Ascending aorta (tissue), 2 donors: ENCODE results near the gene CATSPERE. TPM values are rescaled to one million over a fixed set of nuclear protein-coding genes. Genes with fewer than 3 reads are reported as not detected.
"Not testable (repeated sequence)": the region's sequence is repeated elsewhere in the genome, so short reads cannot be mapped to it uniquely, and the experiment has no call there.

Source experiments
- DNase-seq, 2 donors: peaks; one replicate each; pipeline ENCODE4 v3.0.0-alpha.2; 2019; ENCODE audit warnings: low spot score in 2 of 2
- H3K27ac ChIP-seq, 2 donors: fragments of 200-600 bp; sonication (generic); one replicate each; pipeline ENCODE4 v1.5.1; 2016 to 2017; ENCODE audit warnings: mild to moderate bottlenecking in 1 of 2
- H3K27me3 ChIP-seq: fragments of 200-600 bp; sonication (generic); one replicate; pipeline ENCODE4 v1.5.1; 2017
- H3K36me3 ChIP-seq, 2 donors: fragments of 200-600 bp; sonication (generic); one replicate each; pipeline ENCODE4 v1.5.1; 2016
- H3K4me1 ChIP-seq, 2 donors: fragments of 200-600 bp; sonication (generic); one replicate each; pipeline ENCODE4 v1.5.1; 2016 to 2017; ENCODE audit warnings: mild to moderate bottlenecking in 1 of 2
- H3K4me3 ChIP-seq, 2 donors: fragments of 200-600 bp; sonication (generic); one replicate each; pipeline ENCODE4 v1.5.1; 2016 to 2017; ENCODE audit warnings: mild to moderate bottlenecking in 1 of 2
- H3K9me3 ChIP-seq, 2 donors: fragments of 200-600 bp; sonication (generic); one replicate each; pipeline ENCODE4 v1.5.1; 2016
- CTCF ChIP-seq, 3 experiments: fragments of 200-600 bp in 2 of 3; fragments of 450-650 bp in 1 of 3; sonication (generic) in 2 of 3; IDR thresholded peaks; one replicate each; pipeline ENCODE4 v1.5.1; 2016 to 2019; ENCODE audit warnings: antibody characterized with exemption in 3 of 3, mild to moderate bottlenecking in 1 of 3, moderate library complexity in 1 of 3
- intact Hi-C: fragments of 100-400 bp; cut with DNase I; formaldehyde crosslinking; loops from one replicate; pipeline ENCODE4 v1.15.1; 2023
- total RNA-seq: library from RNA; depleted of rRNA; stranded (reverse); fragments of >200 nt; gene quantifications from one replicate; pipeline ENCODE4 v1.1.0, GENCODE V29; 2016

The CATSPERE gene
- total RNA-seq, 1 donor from 2014 or later, result not detected

DNA sequence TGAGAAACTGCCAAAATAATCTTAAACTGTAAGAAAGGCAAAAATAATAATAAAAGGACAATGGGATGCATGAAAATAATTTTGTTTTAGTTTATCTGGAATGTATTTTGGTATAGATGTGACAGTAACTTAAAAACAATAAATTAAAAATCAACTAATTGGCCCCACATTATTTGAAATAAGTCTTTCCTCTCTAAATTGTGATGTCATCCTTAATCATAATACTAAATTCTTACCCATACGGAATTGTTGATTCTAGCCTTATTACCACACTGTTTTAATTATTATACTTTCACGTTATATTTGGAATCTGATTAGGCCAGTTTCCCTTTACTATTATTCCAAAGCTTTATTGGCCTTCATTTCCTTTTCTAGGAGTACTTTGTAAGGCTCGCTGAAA is 199.5 kb downstream of the CATSPERE start:
- no peak for DNase-seq
- H3K9me3 ChIP-seq, result no peaks in the 10 kb centered on the region
- no peaks in the 10 kb centered on the region for H3K27me3 ChIP-seq
- intact Hi-C loops, result no loop called here
- peaks cover 0 to 4% of the 10 kb centered on the region in 2 donors for H3K36me3 ChIP-seq
- no peak overlapping the region for H3K27ac ChIP-seq
- H3K4me1 ChIP-seq, result peaks cover 4 to 53% of the 10 kb centered on the region in 2 donors
- no peak for TF ChIP-seq CTCF (IDR thresholded peaks at IDR 0.05)
- no peak overlapping the region for H3K4me3 ChIP-seq

DNA sequence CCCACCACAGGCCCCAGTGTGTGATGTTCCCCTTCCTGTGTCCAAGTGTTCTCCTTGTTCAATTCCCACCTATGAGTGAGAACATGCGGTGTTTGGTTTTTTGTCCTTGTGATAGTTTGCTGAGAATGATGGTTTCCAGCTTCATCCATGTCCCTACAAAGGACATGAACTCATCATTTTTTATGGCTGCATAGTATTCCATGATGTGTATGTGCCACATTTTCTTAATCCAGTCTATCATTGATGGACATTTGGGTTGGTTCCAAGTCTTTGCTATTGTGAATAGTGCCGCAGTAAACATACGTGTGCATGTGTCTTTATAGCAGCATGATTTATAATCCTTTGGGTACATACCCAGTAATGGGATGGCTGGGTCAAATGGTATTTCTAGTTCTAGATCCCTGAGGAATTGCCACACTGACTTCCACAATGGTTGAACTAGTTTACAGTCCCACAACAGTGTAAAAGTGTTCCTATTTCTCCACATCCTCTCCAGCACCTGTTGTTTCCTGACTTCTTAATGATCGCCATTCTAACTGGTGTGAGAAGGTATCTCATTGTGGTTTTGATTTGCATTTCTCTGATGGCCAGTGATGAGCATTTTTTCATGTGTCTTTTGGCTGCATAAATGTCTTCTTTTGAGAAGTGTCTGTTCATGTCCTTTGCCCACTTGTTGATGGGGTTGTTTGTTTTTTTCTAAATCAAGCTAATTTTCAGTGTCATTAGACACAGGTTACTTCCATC is 200.7 kb downstream of the CATSPERE start:
- peaks cover 4 to 49% of the 10 kb centered on the region in 2 donors for H3K4me1 ChIP-seq
- H3K27ac ChIP-seq, DNase-seq, intact Hi-C loops, H3K4me3 ChIP-seq, H3K9me3 ChIP-seq, H3K36me3 ChIP-seq, H3K27me3 ChIP-seq: not testable (repeated sequence)

GRCh38 chr1:244662599-244662998 is 201.5 kb downstream of the CATSPERE start:
- Histone ChIP-seq H3K36me3 (no peaks in the 10 kb centered on the region), H3K4me3 (peak overlapping the region in 1 of 2 donors; percentile 30), H3K27me3 (no peaks in the 10 kb centered on the region), H3K27ac (peak overlapping the region; percentile 47 to 50), H3K4me1 (peaks cover 4 to 42% of the 10 kb centered on the region in 2 donors), H3K9me3 (no peaks in the 10 kb centered on the region)
- DNase-seq, result no peak
- no peak for TF ChIP-seq CTCF (IDR thresholded peaks at IDR 0.05)
- intact Hi-C loops, result no loop called here

DNA sequence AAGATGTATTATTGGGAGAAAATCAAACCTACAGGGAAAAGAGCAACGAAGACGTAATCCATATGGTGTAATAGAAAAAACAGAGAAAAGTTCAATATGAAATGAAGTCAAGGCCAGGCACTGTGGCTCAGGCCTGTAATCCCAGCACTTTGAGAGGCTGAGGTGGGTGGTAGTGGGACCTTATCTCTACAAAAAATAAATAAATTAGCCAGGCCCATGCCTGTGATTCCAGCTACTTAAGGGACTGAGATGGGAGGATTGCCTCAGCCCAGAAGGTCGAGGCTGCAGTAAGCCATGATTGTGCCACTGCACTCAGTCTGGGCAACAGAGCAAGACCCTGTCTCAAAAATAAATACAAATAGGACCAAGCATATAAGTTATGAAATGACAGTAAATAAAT is 203.3 kb downstream of the CATSPERE start:
- intact Hi-C loops, result no loop called here

GRCh38 chr1:244665771-244666217 is 204.7 kb downstream of the CATSPERE start:
- no peaks in the 10 kb centered on the region for H3K9me3 ChIP-seq
- H3K27me3 ChIP-seq, result no peaks in the 10 kb centered on the region
- TF ChIP-seq CTCF (IDR thresholded peaks at IDR 0.05), result no peak
- peak overlapping the region in 1 of 2 donors; percentile 34 for H3K27ac ChIP-seq
- peaks cover 0 to 3% of the 10 kb centered on the region in 2 donors for H3K36me3 ChIP-seq
- peak overlapping the region in 1 of 2 donors; percentile 21 for H3K4me3 ChIP-seq
- H3K4me1 ChIP-seq, result peaks cover 4 to 29% of the 10 kb centered on the region in 2 donors
- intact Hi-C loops, result no loop called here
- DNase-seq, result no peak

More for the DNA sequence above, 203.3 kb downstream of the CATSPERE start:
- H3K27ac ChIP-seq, result no peak overlapping the region
- H3K36me3 ChIP-seq, result no peaks in the 10 kb centered on the region
- no peak for DNase-seq
- peaks cover 4 to 31% of the 10 kb centered on the region in 2 donors for H3K4me1 ChIP-seq
- no peak for TF ChIP-seq CTCF (IDR thresholded peaks at IDR 0.05)
- no peaks in the 10 kb centered on the region for H3K9me3 ChIP-seq
- H3K4me3 ChIP-seq, result no peak overlapping the region
- no peaks in the 10 kb centered on the region for H3K27me3 ChIP-seq

DNA sequence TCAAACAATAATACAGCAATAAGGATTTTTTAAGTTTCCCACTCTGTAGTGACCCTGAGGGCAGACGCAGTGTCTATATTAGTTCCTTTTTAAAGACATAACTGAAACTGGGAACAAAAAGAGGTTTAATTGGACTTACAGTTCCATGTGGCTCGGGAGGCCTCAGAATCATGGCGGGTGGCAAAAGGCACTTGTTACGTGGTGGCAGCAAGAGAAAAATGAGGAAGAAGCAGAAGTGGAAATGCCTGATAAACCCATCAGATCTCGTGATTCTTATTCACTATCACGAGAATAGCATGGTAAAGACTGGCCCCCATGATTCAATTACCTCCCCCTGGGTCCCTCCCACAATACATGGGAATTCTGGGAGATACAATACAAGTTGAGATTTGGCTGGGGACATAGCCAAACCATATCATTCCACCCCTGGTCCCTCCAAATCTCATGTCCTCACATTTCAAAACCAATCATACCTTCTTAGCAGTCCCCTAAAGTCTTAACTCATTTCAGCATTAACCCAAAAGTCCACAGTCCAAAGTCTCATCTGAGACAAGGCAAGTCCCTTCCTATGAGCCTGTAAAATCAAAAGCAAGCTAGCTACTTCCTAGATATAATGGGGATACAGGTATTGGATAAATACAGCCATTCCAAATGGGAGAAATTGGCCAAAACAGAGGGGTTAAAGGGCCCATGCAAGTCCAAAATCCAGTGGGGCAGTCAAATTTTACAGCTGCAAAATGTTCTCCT is 205.8 kb downstream of the CATSPERE start:
- H3K36me3 ChIP-seq, H3K9me3 ChIP-seq, DNase-seq, intact Hi-C loops, H3K4me3 ChIP-seq, H3K27ac ChIP-seq, H3K27me3 ChIP-seq: not testable (repeated sequence)
- peaks cover 4 to 29% of the 10 kb centered on the region in 2 donors for H3K4me1 ChIP-seq
